Hepatocyte (in vitro differentiated cells): ENCODE results near the gene CCN5. TPM values are rescaled to one million over a fixed set of nuclear protein-coding genes. Genes with fewer than 3 reads are reported as not detected.

Source experiments
- DNase-seq: peaks from one replicate; pipeline ENCODE4 v3.0.0-alpha.2; 2016; ENCODE audit warnings: low spot score
- H2AFZ ChIP-seq: fragments of 200-600 bp; sonication (generic); 2 replicates; pipeline ENCODE4 v1.6.0; 2016; ENCODE audit warnings: antibody characterized with exemption, mild to moderate bottlenecking
- H3K27ac ChIP-seq: fragments of 200-600 bp; sonication (generic); 2 replicates; pipeline ENCODE4 v1.5.1; 2016; ENCODE audit warnings: mild to moderate bottlenecking
- H3K27me3 ChIP-seq: fragments of 200-600 bp; sonication (generic); 2 replicates; pipeline ENCODE4 v1.6.1; 2016
- H3K36me3 ChIP-seq: fragments of 200-600 bp; sonication (generic); replicated peaks from 2 replicates; pipeline ENCODE4 v1.5.1; 2016; ENCODE audit warnings: low read depth; ENCODE audit not compliant: insufficient read depth
- H3K4me1 ChIP-seq: fragments of 200-600 bp; sonication (generic); 2 replicates; pipeline ENCODE4 v1.5.1; 2016; ENCODE audit warnings: mild to moderate bottlenecking, moderate library complexity; ENCODE audit not compliant: insufficient read depth
- H3K4me2 ChIP-seq: fragments of 200-600 bp; sonication (generic); 2 replicates; pipeline ENCODE4 v1.6.0; 2016
- H3K4me3 ChIP-seq: fragments of 200-600 bp; sonication (generic); 2 replicates; pipeline ENCODE4 v1.5.1; 2016; ENCODE audit warnings: mild to moderate bottlenecking
- H3K79me2 ChIP-seq: fragments of 200-600 bp; sonication (generic); 2 replicates; pipeline ENCODE4 v1.6.0; 2017; ENCODE audit warnings: mild to moderate bottlenecking
- H3K9me2 ChIP-seq: fragments of 200-600 bp; sonication (generic); replicated peaks from 2 replicates; pipeline ENCODE4 v1.6.0; 2017; ENCODE audit warnings: mild to moderate bottlenecking; ENCODE audit not compliant: insufficient read depth
- H3K9me3 ChIP-seq: fragments of 200-600 bp; sonication (generic); 2 replicates; pipeline ENCODE4 v1.5.1; 2016; ENCODE audit warnings: low read depth, mild to moderate bottlenecking
- H4K20me1 ChIP-seq: fragments of 200-600 bp; sonication (generic); 2 replicates; pipeline ENCODE4 v1.6.0; 2016; ENCODE audit warnings: mild to moderate bottlenecking; ENCODE audit not compliant: insufficient read depth, poor library complexity, severe bottlenecking
- EZH2 ChIP-seq: fragments of 200-600 bp; sonication (generic); IDR thresholded peaks from 2 replicates; pipeline ENCODE4 v1.6.1; 2016; ENCODE audit warnings: antibody characterized with exemption, mild to moderate bottlenecking, borderline replicate concordance
- EZH2phosphoT487 ChIP-seq: fragments of 200-600 bp; sonication (generic); IDR thresholded peaks from one replicate; pipeline ENCODE4 v1.6.1; 2018; ENCODE audit warnings: antibody characterized with exemption, mild to moderate bottlenecking, low read depth, moderate library complexity; ENCODE audit not compliant: unreplicated experiment, severe bottlenecking
- WGBS: methylation state at CpG from one replicate; pipeline ENCODE4 v1.1.6; 2016; ENCODE audit warnings: low lambda C conversion rate; ENCODE audit errors: missing lambda C conversion rate; 5-methylcytosine and 5-hydroxymethylcytosine counted together
- polyA plus RNA-seq: library from polyadenylated mRNA; unstranded; fragments of >200 nt; fragmentation: Nextera tagmentation; extraction: Ambion mirVana; gene quantifications from 2 replicates; pipeline ENCODE4 v1.2.1, GENCODE V29; 2016
- total RNA-seq: library from RNA; depleted of rRNA; stranded (reverse); fragments of >200 nt; gene quantifications from 2 replicates; pipeline ENCODE4 v1.2.3, GENCODE V29; 2014
- TF ChIP-seq, protein P1 (sequence below): fragments of 200-600 bp; sonication (generic); IDR thresholded peaks from 2 replicates; pipeline ENCODE4 v1.5.1; 2016; ENCODE audit warnings: antibody characterized with exemption, mild to moderate bottlenecking; ENCODE audit not compliant: poor library complexity

Gene CCN5
- total and polyA plus RNA-seq, 2 experiments from 2014 or later, result 0.53 to 0.82 TPM

GRCh38 chr20:44701858-44702256 lies 13.3 kb upstream of the CCN5 start:
- no peak for DNase-seq
- H3K27ac ChIP-seq, result no peak overlapping the region
- no peaks in the 10 kb centered on the region for H4K20me1 ChIP-seq
- TF ChIP-seq, protein P1, sequence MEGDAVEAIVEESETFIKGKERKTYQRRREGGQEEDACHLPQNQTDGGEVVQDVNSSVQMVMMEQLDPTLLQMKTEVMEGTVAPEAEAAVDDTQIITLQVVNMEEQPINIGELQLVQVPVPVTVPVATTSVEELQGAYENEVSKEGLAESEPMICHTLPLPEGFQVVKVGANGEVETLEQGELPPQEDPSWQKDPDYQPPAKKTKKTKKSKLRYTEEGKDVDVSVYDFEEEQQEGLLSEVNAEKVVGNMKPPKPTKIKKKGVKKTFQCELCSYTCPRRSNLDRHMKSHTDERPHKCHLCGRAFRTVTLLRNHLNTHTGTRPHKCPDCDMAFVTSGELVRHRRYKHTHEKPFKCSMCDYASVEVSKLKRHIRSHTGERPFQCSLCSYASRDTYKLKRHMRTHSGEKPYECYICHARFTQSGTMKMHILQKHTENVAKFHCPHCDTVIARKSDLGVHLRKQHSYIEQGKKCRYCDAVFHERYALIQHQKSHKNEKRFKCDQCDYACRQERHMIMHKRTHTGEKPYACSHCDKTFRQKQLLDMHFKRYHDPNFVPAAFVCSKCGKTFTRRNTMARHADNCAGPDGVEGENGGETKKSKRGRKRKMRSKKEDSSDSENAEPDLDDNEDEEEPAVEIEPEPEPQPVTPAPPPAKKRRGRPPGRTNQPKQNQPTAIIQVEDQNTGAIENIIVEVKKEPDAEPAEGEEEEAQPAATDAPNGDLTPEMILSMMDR, result no peak
- TF ChIP-seq EZH2, result no peak
- no peak for TF ChIP-seq EZH2phosphoT487
- no peaks in the 10 kb centered on the region for H3K9me3 ChIP-seq
- WGBS, result 78% methylated on average over 7 of the region's 7 CpGs
- H3K4me1 ChIP-seq, result peaks cover 6% of the 10 kb centered on the region
- H2AFZ ChIP-seq, result no peak overlapping the region
- H3K27me3 ChIP-seq, result no peaks in the 10 kb centered on the region
- no peak overlapping the region for H3K4me3 ChIP-seq
- H3K79me2 ChIP-seq, result no peaks in the 10 kb centered on the region
- no peaks in the 10 kb centered on the region for H3K36me3 ChIP-seq
- no peak overlapping the region for H3K4me2 ChIP-seq
- no peaks in the 10 kb centered on the region for H3K9me2 ChIP-seq

GRCh38 chr20:44702776-44703175 lies 12.4 kb upstream of the CCN5 start:
- H3K27me3 ChIP-seq, result no peaks in the 10 kb centered on the region
- no peaks in the 10 kb centered on the region for H3K79me2 ChIP-seq
- peak; percentile 32 for DNase-seq
- H4K20me1 ChIP-seq, result no peaks in the 10 kb centered on the region
- TF ChIP-seq, protein P1, result no peak
- TF ChIP-seq EZH2phosphoT487 (no peak), EZH2 (no peak)
- H3K4me2 ChIP-seq, result no peak overlapping the region
- H3K36me3 ChIP-seq, result no peaks in the 10 kb centered on the region
- H3K4me1 ChIP-seq, result peaks cover 6% of the 10 kb centered on the region
- H3K9me2 ChIP-seq, result no peaks in the 10 kb centered on the region
- H3K4me3 ChIP-seq, result no peak overlapping the region
- 68% methylated on average over 9 of the region's 9 CpGs for WGBS
- H2AFZ ChIP-seq, result no peak overlapping the region
- H3K9me3 ChIP-seq, result no peaks in the 10 kb centered on the region
- H3K27ac ChIP-seq, result no peak overlapping the region

GRCh38 chr20:44703183-44703925 lies 11.8 kb upstream of the CCN5 start:
- no peak overlapping the region for H2AFZ ChIP-seq
- no peaks in the 10 kb centered on the region for H4K20me1 ChIP-seq
- H3K9me2 ChIP-seq, result no peaks in the 10 kb centered on the region
- 92% methylated on average over 12 of the region's 12 CpGs for WGBS
- TF ChIP-seq EZH2phosphoT487 (no peak), EZH2 (no peak)
- no peaks in the 10 kb centered on the region for H3K9me3 ChIP-seq
- no peak overlapping the region for H3K27ac ChIP-seq
- no peak for DNase-seq
- no peak overlapping the region for H3K4me2 ChIP-seq
- no peaks in the 10 kb centered on the region for H3K27me3 ChIP-seq
- H3K4me1 ChIP-seq, result peaks cover 6% of the 10 kb centered on the region
- no peaks in the 10 kb centered on the region for H3K79me2 ChIP-seq
- H3K4me3 ChIP-seq, result no peak overlapping the region
- H3K36me3 ChIP-seq, result no peaks in the 10 kb centered on the region

DNA sequence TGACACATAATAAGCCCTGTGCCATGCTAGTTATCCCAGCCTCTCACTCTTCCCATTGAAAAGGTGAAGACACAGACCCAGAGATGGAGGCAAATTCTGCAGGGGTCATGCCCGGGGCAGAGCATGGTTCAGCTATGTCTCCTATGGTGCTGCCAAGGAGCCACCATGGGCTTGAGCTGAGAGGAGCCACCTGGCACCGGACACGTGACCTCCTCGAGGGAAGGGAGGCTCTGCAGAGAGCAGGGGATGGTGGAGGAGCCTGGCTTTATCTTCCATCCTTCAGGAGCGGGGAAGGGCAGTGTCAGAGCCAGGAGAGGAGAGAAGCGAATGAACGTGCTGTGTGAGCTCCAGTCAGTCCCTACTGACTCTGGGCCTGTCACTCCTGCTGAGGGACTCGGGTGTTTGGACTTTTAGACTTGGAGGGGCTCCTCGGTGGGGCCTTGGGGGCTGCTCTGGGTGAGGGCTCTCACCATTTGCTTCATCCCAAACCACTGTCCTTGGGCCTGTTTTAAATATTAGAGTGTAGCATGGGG lies 11.1 kb upstream of the CCN5 start:
- H3K4me1 ChIP-seq, result peaks cover 6% of the 10 kb centered on the region
- TF ChIP-seq EZH2phosphoT487 (no peak), EZH2 (no peak)
- TF ChIP-seq, protein P1, result no peak
- no peak overlapping the region for H2AFZ ChIP-seq
- no peak overlapping the region for H3K4me2 ChIP-seq
- H4K20me1 ChIP-seq, result no peaks in the 10 kb centered on the region
- no peaks in the 10 kb centered on the region for H3K9me2 ChIP-seq
- H3K9me3 ChIP-seq, result no peaks in the 10 kb centered on the region
- H3K27me3 ChIP-seq, result no peaks in the 10 kb centered on the region
- no peak for DNase-seq
- 83% methylated on average over 9 of the region's 9 CpGs for WGBS
- H3K79me2 ChIP-seq, result no peaks in the 10 kb centered on the region
- no peak overlapping the region for H3K27ac ChIP-seq
- H3K36me3 ChIP-seq, result no peaks in the 10 kb centered on the region
- no peak overlapping the region for H3K4me3 ChIP-seq
